Stimulated activated naive B cell treated with anti-CD40 and anti-IgM and Interleukin-4, amounts not matched to agents 10 μg/mL and 1 μg/mL and 100 μg/mL, for 72 hours (primary cell): ENCODE measurements around the gene MAFB.

Experiments used
- ATAC-seq, 2 donors: fragments of 150-1000 bp; cut with Tn5 transposase; replicated peaks; 2 replicates each; pipeline ENCODE4 v1.10.0; 2021; ENCODE audit warnings: moderate library complexity in 1 of 2
- DNase-seq: peaks from one replicate; pipeline ENCODE4 v3.0.0; 2021
- H3K27ac Mint-ChIP-seq: one replicate; pipeline ENCODE4 v1.8.0; 2022; ENCODE audit warnings: mild to moderate bottlenecking, mixed read lengths
- H3K27me3 Mint-ChIP-seq, 2 donors: one replicate each; pipeline ENCODE4 v1.8.0; 2022; ENCODE audit warnings: mixed read lengths in 2 of 2
- H3K36me3 Mint-ChIP-seq, 2 donors: one replicate each; pipeline ENCODE4 v1.8.0; 2022; ENCODE audit warnings: mixed read lengths in 2 of 2, mild to moderate bottlenecking in 1 of 2
- H3K4me1 Mint-ChIP-seq, 2 donors: one replicate each; pipeline ENCODE4 v1.8.0; 2022; ENCODE audit warnings: mixed read lengths in 2 of 2, mild to moderate bottlenecking in 1 of 2
- H3K4me3 Mint-ChIP-seq, 2 donors: one replicate each; pipeline ENCODE4 v1.8.0; 2022; ENCODE audit warnings: mild to moderate bottlenecking in 2 of 2, mixed read lengths in 2 of 2, moderate library complexity in 1 of 2
- H3K9me3 Mint-ChIP-seq, 2 donors: one replicate each; pipeline ENCODE4 v1.8.0; 2022; ENCODE audit warnings: mixed read lengths in 2 of 2, mild to moderate bottlenecking in 1 of 2

The MAFB gene

DNA sequence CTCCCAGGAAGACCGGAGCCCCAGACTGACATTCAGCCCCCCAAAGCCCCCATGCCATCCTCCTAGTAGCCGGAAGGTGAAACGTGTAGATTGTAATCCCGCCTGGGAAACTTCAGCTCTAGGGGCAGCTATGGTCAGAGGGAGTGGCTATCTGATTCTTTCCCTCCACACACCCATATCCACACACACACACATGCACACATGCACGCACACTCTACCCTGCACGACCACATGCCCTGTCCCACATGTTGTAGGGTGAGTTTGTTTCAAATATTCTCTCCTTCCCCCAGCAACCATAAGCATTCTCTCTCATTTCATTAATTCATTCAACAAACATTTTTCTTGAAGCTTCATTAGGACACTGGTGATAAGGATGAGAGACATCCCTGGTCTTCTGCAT lies 42.2 kb downstream of the MAFB start:
- no peak overlapping the region for H3K4me3 Mint-ChIP-seq
- no peak for DNase-seq
- H3K27ac Mint-ChIP-seq = no peak overlapping the region
- ATAC-seq = no peak
- no peaks in the 10 kb centered on the region for H3K36me3 Mint-ChIP-seq
- H3K27me3 Mint-ChIP-seq = peaks cover 10 to 12% of the 10 kb centered on the region in 2 donors
- H3K4me1 Mint-ChIP-seq = no peaks in the 10 kb centered on the region
- no peaks in the 10 kb centered on the region for H3K9me3 Mint-ChIP-seq

DNA sequence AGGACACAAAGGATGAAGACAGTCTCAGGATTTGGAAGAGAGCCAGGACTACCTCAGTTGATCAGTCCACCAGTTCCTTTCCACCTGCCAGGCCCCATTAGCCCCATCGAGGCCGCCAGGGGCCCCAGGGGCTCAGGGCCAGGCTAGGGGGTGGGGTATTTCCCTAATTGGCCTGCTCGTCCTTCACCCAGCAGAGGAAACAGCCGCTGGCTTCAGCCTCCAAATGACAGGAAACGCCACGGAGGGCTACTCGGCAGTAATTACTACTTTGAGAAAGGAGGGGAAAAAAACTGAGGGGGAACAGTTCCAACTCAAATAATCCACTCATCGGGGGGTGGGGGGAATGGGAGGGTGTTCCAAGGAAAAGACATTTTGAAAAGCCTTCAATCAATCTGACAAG lies 42.7 kb downstream of the MAFB start:
- H3K36me3 Mint-ChIP-seq = no peaks in the 10 kb centered on the region

DNA sequence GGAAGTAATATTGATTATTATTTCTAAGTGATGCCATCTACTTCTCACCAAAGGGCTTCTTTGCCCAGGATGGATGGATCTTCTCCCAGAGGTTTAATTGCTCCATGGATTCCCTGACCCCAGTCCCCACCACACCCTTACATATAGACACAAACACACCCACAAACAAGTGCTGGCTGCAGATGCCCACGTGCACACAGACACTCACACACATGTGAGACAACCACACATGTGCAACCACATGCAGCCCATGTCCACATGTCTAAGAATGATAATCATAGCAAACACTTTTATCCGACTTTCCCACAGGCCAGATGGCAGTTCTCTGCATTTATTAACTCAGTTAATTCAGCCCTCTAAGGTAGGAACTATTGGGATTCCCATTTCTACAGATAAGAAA lies 44.2 kb downstream of the MAFB start:
- Mint-ChIP-seq H3K4me3 (no peak overlapping the region), H3K9me3 (no peaks in the 10 kb centered on the region), H3K36me3 (no peaks in the 10 kb centered on the region), H3K4me1 (no peaks in the 10 kb centered on the region), H3K27ac (no peak overlapping the region), H3K27me3 (peaks cover 10 to 12% of the 10 kb centered on the region in 2 donors)
- ATAC-seq = no peak
- no peak for DNase-seq

More for the DNA sequence above, 42.7 kb downstream of the MAFB start:
- peaks cover 10 to 12% of the 10 kb centered on the region in 2 donors for H3K27me3 Mint-ChIP-seq
- H3K4me1 Mint-ChIP-seq = no peaks in the 10 kb centered on the region
- DNase-seq (no peak), ATAC-seq (no peak)
- no peak overlapping the region for H3K4me3 Mint-ChIP-seq
- H3K27ac Mint-ChIP-seq = no peak overlapping the region
- H3K9me3 Mint-ChIP-seq = no peaks in the 10 kb centered on the region

DNA sequence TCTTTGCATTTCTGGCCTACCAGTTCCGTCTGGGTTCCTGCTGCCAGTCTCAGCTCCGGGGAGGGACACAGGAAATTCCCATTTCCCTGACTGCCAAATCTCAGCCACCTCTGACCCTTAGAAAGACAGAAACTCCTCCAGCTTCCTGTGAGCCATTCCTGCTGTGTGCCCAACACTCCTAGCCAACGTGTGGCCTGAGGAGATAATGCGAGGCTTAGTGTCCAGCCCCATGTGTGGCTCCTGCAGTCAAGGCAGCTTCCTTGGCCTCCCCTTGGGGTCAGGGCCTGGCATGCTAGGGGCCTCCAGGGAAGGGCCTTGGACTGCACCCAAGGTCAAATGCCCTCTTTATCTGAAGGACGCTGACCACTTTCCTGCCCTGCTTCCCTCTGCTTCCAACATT lies 45.1 kb downstream of the MAFB start:
- Mint-ChIP-seq H3K27me3 (peaks cover 17 to 20% of the 10 kb centered on the region in 2 donors), H3K36me3 (no peaks in the 10 kb centered on the region), H3K9me3 (peaks cover 0 to 5% of the 10 kb centered on the region in 2 donors), H3K4me3 (no peak overlapping the region), H3K4me1 (no peaks in the 10 kb centered on the region), H3K27ac (no peak overlapping the region)
- no peak for ATAC-seq
- no peak for DNase-seq

DNA sequence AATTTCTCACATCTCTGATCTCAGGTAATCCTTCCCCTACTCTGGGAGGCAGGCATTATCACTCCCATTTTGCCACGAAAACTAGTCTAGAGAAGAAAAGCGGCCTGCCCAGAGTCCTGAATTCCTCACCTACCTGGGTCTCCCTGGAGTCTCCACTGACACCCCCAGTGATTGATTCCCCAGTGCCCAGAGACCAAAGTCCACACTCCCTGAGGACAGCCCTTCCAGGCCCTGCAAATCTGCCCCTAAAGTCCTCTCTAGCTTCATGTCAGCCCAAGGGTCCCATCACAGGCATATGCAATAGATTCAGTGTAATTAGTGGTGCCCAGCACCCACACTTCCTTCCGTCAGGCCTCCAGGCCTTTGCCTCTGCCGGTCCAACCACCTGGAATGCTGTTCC lies 47.2 kb downstream of the MAFB start:
- Mint-ChIP-seq H3K9me3 (peaks cover 0 to 5% of the 10 kb centered on the region in 2 donors), H3K4me1 (no peaks in the 10 kb centered on the region), H3K27ac (no peak overlapping the region), H3K27me3 (peaks cover 12 to 13% of the 10 kb centered on the region in 2 donors), H3K36me3 (no peaks in the 10 kb centered on the region), H3K4me3 (no peak overlapping the region)
- ATAC-seq (no peak), DNase-seq (no peak)

DNA sequence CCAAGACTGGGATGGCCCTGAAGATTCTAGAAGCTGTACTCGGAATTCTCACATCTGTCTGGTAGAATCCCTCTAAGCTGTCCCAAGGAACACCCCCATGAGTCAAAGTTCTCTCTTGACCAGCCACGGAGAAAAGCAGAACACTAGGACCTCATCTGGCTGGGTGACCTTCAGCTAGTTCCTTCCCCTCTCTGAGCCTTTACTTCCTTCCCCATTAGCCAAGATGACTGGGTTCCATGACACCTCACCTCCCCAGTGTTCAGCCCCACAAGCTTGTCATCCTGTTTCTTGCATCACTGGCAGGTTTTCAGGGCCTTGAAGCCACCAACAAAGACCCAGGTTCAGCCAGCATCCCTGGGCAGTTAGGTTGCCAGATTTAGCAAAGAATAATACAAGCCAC lies 47.8 kb downstream of the MAFB start:
- Mint-ChIP-seq H3K36me3 (no peaks in the 10 kb centered on the region), H3K4me1 (no peaks in the 10 kb centered on the region), H3K4me3 (no peak overlapping the region), H3K27me3 (peaks cover 11 to 13% of the 10 kb centered on the region in 2 donors), H3K9me3 (peaks cover 0 to 5% of the 10 kb centered on the region in 2 donors), H3K27ac (no peak overlapping the region)
- DNase-seq (no peak), ATAC-seq (no peak)

DNA sequence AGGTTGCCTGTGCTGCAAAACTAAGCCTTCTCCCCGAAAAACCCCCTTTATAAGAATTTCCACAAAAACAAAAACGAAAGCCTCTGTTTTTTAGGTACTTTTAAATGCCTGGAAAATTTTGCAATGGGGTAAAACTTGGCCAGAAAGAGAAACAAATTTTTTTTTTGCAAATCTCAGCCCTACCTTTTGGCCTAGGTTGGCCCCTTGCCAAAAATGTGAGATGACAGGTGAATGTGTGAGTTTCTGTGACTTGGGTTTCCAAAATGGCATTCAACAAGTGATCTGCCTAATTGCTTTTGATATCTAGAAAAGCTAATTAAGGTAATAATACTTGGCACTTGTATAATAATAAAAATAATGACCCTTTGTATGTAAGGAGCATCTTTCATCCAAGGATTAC lies 48.4 kb downstream of the MAFB start:
- no peak overlapping the region for H3K27ac Mint-ChIP-seq
- H3K36me3 Mint-ChIP-seq = no peaks in the 10 kb centered on the region
- DNase-seq (no peak), ATAC-seq (no peak)
- H3K4me3 Mint-ChIP-seq = no peak overlapping the region
- no peaks in the 10 kb centered on the region for H3K4me1 Mint-ChIP-seq
- H3K9me3 Mint-ChIP-seq = peaks cover 0 to 5% of the 10 kb centered on the region in 2 donors
- peaks cover 11 to 13% of the 10 kb centered on the region in 2 donors for H3K27me3 Mint-ChIP-seq

DNA sequence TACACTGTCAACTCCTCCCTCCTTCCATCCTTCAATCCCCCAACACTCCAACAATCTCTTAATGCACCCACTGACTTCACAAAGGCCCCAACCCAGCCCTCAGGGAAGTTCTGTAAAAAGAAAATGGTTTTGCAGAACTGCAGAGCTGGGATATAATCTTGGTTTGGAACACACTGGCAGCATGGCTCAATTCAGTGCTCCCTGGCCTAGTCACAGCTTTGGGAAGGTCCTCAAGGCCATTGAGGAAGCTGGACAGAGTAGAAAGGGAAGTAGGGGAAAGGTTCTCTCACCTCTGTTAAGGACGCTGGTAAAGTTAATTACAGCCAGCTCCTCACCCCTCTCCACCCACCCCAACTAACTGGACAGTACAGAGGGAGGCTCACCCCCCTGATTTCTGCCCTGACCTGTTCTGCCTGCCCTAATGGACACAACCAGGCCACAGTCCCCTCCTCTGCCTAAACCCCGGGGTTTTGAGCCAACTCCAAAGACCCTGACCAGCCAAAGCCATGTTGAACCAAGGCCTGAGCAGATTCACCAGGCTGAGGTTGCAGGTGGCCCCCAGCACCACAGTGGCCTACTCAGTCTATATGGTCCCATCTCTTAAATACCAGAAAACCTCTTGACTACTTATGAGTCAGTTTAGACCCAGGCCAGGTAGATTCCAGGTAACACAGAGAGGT lies 49.2 kb downstream of the MAFB start:
- ATAC-seq (no peak), DNase-seq (no peak)
- Mint-ChIP-seq H3K4me3 (no peak overlapping the region), H3K27ac (no peak overlapping the region), H3K9me3 (peaks cover 0 to 5% of the 10 kb centered on the region in 2 donors), H3K36me3 (no peaks in the 10 kb centered on the region), H3K27me3 (peaks cover 11 to 13% of the 10 kb centered on the region in 2 donors), H3K4me1 (no peaks in the 10 kb centered on the region)

DNA sequence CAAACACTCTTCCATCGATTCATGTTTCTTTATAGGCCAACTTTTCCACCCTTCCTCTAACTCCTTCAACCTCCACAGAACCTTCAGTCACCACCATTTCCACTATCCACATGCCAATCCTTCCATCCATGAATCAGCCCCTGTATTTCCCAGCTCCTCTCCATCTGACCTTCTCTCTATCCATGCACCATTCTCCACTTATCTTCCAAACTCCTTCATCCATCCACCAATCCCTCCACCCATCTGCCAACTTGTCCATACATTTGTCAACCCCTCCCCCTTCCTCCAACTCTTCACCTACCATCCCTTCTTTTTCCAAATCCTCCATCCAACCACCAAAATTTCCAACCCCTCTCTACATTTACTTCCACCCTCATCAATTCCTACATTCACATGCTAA lies 49.9 kb downstream of the MAFB start:
- H3K27me3 Mint-ChIP-seq = peaks cover 11 to 13% of the 10 kb centered on the region in 2 donors
- ATAC-seq = no peak

DNA sequence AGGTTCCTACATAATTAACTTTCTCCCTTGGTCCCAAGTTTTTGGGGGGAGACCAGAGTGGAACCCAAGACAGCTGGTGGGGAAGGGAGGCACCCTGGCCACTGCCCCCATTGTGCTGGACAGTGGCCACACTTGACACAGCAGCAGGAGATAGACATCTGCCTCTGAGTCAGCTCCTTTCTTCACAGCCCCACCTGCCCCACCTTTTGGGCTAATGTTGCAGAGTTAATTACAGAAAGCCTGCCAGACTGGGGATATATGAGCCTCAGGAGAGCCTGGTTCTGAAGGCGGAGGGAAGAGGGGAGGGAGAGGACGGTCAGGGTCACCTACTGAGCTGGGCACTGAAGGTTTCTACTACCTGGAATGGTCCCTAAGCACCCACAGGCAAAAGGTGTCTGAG lies 50.6 kb downstream of the MAFB start:
- H3K4me1 Mint-ChIP-seq = no peaks in the 10 kb centered on the region
- no peaks in the 10 kb centered on the region for H3K36me3 Mint-ChIP-seq
- H3K27me3 Mint-ChIP-seq = peaks cover 11 to 13% of the 10 kb centered on the region in 2 donors
- H3K4me3 Mint-ChIP-seq = no peak overlapping the region
- peaks cover 0 to 5% of the 10 kb centered on the region in 2 donors for H3K9me3 Mint-ChIP-seq
- no peak for DNase-seq
- ATAC-seq = no peak
- H3K27ac Mint-ChIP-seq = no peak overlapping the region

More for the DNA sequence above, 49.9 kb downstream of the MAFB start:
- Mint-ChIP-seq H3K36me3 (no peaks in the 10 kb centered on the region), H3K27ac (no peak overlapping the region), H3K9me3 (peaks cover 0 to 5% of the 10 kb centered on the region in 2 donors), H3K4me3 (no peak overlapping the region), H3K4me1 (no peaks in the 10 kb centered on the region)
- DNase-seq = no peak

DNA sequence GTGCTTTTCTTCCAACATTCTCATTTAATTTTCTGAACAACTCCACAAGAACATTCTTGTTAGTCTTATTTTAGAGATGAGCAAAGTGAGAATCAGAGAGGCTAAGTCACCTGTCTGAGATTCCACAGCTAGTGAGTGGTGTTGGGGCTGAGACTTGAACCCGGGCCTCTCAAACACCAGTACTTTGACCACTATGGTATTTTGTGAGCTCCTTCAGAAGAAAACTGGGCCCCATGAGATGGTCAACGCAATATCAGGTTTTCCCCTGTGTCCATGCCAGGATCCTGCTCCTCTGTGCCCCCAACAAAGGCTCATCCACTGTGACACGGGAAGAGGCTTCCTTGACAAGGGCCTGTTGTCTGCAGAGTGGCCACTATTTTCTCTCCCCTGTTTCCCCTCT lies 51.9 kb downstream of the MAFB start:
- Mint-ChIP-seq H3K4me1 (no peaks in the 10 kb centered on the region), H3K9me3 (peaks cover 0 to 5% of the 10 kb centered on the region in 2 donors), H3K36me3 (no peaks in the 10 kb centered on the region), H3K27ac (no peak overlapping the region), H3K4me3 (no peak overlapping the region), H3K27me3 (peaks cover 9 to 11% of the 10 kb centered on the region in 2 donors)
- DNase-seq (no peak), ATAC-seq (no peak)

DNA sequence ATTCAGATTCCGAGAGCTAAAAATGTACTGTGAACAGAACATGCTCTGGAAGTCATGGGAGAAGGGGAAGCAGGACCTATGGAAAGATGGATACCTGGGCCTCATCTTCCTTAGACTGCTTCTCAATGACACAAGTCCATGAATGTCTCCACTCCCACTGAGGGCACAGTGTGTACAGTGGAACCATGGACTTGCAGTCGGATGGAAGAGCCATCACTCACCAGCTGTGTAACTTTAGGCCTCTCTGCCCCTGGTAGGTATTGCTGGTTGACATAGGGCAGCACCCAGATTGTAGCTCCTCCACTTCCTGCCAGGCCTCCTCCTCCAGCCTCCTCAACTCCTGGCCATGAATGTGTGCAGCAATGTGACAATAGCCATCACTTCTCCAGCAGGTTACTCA lies 52.5 kb downstream of the MAFB start:
- Mint-ChIP-seq H3K4me3 (no peak overlapping the region), H3K36me3 (no peaks in the 10 kb centered on the region), H3K4me1 (no peaks in the 10 kb centered on the region), H3K27me3 (peaks cover 9 to 11% of the 10 kb centered on the region in 2 donors), H3K27ac (no peak overlapping the region), H3K9me3 (peaks cover 0 to 5% of the 10 kb centered on the region in 2 donors)
- DNase-seq (no peak), ATAC-seq (no peak)

DNA sequence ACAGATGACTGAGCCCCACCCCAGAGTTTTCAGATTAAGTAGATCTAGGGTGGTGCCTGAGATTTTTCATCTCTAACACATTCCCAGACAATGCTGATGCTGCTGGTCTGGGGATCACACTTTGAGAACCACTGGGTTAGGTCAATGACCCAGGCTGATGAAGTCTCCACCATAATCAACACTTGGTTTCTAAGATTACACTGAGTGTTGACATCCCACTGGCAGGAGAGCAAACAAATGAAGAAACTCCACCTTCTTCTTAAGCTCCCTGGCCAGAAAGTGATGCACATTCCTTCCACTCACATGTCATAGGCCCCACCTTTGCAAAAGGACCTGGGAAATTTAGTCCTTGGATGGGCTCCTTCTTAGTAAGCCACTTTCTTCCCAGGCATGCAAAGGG lies 53.1 kb downstream of the MAFB start:
- Mint-ChIP-seq H3K36me3 (no peaks in the 10 kb centered on the region), H3K27me3 (peaks cover 9 to 11% of the 10 kb centered on the region in 2 donors), H3K4me3 (no peak overlapping the region), H3K9me3 (peaks cover 0 to 5% of the 10 kb centered on the region in 2 donors), H3K27ac (no peak overlapping the region), H3K4me1 (no peaks in the 10 kb centered on the region)
- no peak for DNase-seq
- no peak for ATAC-seq
